ENCODE measurements around the gene SLC7A4.
"Not testable (repeated sequence)": the region's sequence is repeated elsewhere in the genome, so short reads cannot be mapped to it uniquely, and the experiment has no call there.

SLC7A4 gene

DNA sequence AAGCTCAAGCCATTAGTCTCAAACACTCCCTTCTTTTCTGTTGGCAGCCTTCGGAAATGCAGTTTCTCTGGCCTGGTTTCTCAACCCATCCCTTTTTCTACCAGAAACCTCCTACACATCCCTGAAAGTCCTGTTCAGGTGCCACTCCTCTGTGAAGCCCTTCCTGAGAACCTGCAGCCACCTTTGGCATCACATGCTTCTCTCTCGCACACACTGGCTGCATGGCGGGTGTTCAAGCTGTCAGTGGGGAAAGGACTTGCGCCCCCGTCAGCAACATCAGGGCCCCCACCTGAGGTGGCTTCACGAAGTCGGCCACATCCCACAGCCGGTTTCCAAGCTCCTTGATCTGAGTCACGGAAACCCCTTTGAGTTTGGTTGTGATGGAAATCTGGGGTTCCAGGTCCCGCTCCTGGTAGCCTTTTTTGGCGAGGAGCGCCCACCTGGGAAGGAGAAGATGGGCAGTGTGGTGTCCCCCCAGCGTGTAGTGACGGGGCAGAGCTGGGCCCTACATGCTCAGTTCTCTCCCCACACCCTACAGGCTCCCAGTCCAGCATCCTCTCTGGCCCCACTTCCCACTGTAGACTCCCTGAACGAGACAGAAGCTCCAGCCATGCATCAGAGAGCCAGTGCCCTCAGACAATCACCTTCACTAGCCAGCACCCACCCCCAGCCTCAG, 11.6 kb upstream of the SLC7A4 start:
- no peak for ATAC-seq (replicated peaks; ENCODE audit: extremely low read depth, poor library complexity, severe bottlenecking)
- peaks cover 3% of the 10 kb centered on the region for H3K36me3 Mint-ChIP-seq (ENCODE audit: insufficient read depth)
- no peak overlapping the region for H3K4me3 Mint-ChIP-seq
- peaks cover 49% of the 10 kb centered on the region for H3K27me3 Mint-ChIP-seq
- DNase-seq (ENCODE audit: low spot score in 2 of 2), result no peak
- no peaks in the 10 kb centered on the region for H3K9me3 Mint-ChIP-seq
- peaks cover 31% of the 10 kb centered on the region for H3K4me1 Mint-ChIP-seq
- H3K27ac Mint-ChIP-seq (ENCODE audit: low read depth), result peak overlapping the region; percentile 1

DNA sequence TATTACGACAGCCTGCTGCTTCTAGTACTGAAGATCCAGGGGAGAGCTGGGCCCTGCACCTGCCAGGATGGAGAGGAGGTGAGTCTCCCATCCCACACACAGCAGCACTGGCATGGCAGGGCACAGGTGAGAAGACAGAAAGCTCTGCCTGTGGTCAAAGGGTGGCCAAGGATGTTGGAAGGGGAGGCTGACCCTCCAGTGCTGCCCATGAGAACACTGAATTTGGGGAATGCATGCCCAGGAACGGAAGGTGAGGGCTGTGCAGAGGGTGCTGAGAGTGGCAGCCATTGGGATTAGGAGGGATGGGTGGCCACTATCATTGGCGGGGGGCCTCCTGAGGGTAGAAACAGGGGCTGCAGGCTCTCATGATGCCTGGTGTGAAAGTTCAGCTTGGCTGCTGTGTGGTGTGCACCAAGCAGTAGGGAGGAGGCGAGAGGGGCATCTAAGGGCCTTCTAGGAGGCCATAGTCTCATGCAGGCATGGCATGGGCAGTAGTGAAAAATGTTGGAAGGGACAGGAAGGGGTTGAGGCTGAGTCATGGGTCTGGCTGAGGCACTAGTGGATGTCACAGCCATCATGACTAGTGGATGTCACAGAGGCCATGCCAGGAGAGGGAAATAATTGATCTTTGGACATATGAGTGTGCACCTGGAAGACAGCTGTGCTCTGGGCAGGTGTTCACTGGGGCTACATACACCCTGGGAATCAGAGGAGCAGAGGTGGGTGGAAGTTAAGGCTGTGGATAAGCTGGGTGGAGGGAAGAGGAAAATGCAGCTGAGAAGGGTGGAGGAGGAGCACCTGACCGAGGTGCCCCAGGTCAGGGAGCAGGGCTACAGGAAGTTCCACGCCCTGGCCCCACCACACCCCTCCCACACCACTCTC, 10.9 kb upstream of the SLC7A4 start:
- DNase-seq (ENCODE audit: low spot score in 2 of 2), result no peak
- Mint-ChIP-seq H3K27ac (ENCODE audit: low read depth) (peak overlapping the region; percentile 1), H3K9me3 (no peaks in the 10 kb centered on the region), H3K4me1 (peaks cover 31% of the 10 kb centered on the region), H3K4me3 (no peak overlapping the region), H3K27me3 (peaks cover 49% of the 10 kb centered on the region), H3K36me3 (ENCODE audit: insufficient read depth) (peaks cover 3% of the 10 kb centered on the region)
- ATAC-seq (replicated peaks; ENCODE audit: extremely low read depth, poor library complexity, severe bottlenecking), result no peak

DNA sequence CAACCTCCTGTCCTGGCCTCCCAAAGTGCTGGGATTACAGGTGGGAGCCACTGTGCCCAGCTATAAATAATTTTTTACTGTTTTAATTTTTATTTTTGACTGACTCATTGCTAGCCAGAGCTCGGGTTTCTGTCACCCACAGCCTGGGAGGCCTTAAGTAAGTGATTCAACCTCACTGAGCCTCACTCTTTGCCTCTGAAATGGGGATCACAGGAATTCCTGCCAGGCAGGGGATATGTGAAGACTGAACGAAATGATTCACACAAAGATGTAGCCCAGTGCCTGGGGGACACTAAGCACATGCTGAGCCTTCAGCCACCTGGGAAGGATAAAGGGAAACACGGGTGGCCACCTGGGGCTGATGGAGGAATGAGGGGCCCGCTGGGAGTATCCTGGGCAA, 9.6 kb upstream of the SLC7A4 start:
- Mint-ChIP-seq H3K36me3 (ENCODE audit: insufficient read depth) (peaks cover 3% of the 10 kb centered on the region), H3K4me3 (no peak overlapping the region), H3K27me3 (peaks cover 49% of the 10 kb centered on the region), H3K4me1 (peaks cover 31% of the 10 kb centered on the region), H3K27ac (ENCODE audit: low read depth) (no peak overlapping the region), H3K9me3 (no peaks in the 10 kb centered on the region)
- ATAC-seq (replicated peaks; ENCODE audit: extremely low read depth, poor library complexity, severe bottlenecking) (no peak), DNase-seq (ENCODE audit: low spot score in 2 of 2) (no peak)

DNA sequence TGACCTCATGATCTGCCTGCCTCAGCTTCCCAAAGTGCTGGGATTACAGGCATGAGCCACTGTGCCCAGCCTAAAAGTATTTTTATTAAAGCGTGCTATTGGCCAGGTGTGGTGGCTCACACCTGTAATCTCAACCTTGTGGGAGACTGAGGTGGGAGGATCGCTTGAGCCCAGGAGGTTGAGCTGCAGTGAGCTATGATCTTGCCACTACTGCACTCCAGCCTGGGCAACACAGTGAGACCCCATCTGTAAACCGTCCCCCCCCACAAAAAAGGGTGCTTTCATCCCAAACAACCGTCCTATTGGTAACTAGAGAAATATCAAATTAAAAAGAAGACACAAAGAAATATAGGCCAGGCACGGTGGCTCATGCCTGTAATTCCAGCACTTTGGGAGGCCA, 6.8 kb upstream of the SLC7A4 start:
- H3K4me1 Mint-ChIP-seq, result peaks cover 14% of the 10 kb centered on the region
- not testable (repeated sequence) for H3K36me3 Mint-ChIP-seq (ENCODE audit: insufficient read depth); H3K27ac Mint-ChIP-seq (ENCODE audit: low read depth)

DNA sequence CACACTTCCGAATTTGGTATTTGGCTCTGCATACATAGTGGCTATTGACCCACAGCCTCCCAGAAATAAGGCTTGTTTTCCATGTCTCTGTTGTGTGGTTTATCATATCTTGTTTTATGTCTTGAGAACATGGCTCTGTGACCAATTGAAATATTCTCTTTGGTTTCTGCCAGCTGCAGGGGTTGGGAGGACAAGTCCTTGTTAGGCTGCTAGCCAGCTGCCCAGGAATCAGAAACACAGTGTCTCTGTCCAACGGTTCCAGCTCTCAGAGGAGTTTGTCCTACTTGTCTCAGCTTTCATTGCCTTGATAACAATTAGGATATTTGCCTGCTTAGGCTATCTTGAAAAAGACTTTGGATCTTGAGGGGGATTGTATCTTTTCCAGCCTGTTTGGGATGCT, 6.0 kb upstream of the SLC7A4 start:
- Mint-ChIP-seq H3K27ac (ENCODE audit: low read depth) (no peak overlapping the region), H3K4me1 (peaks cover 7% of the 10 kb centered on the region), H3K4me3 (no peak overlapping the region), H3K36me3 (ENCODE audit: insufficient read depth) (no peaks in the 10 kb centered on the region), H3K9me3 (no peaks in the 10 kb centered on the region), H3K27me3 (peaks cover 44% of the 10 kb centered on the region)
- DNase-seq (ENCODE audit: low spot score in 2 of 2), result no peak
- ATAC-seq (replicated peaks; ENCODE audit: extremely low read depth, poor library complexity, severe bottlenecking), result no peak

More for the DNA sequence above, 6.8 kb upstream of the SLC7A4 start:
- peaks cover 44% of the 10 kb centered on the region for H3K27me3 Mint-ChIP-seq
- not testable (repeated sequence) for H3K4me3 Mint-ChIP-seq; ATAC-seq (replicated peaks; ENCODE audit: extremely low read depth, poor library complexity, severe bottlenecking); H3K9me3 Mint-ChIP-seq; DNase-seq (ENCODE audit: low spot score in 2 of 2)

DNA sequence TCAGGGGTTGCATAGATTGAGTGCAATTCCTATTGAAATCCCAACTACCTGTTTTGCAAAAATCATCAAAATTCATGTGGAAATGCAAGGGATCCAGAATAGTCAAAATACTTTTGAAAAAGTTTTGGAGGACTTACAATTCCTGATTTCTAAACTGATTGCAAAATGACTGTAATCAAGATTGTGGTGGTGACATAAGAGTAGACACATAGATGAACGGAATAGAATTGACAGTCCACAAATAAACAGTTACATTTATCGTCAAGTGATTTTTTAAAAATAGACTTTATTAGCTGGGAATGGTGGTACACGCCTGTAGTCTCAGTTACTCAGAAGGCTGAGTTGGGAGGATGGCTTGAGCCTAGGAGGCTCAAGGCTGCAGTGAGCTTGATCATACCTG, 2.6 kb upstream of the SLC7A4 start:
- DNase-seq (ENCODE audit: low spot score in 2 of 2), result no peak
- peaks cover 42% of the 10 kb centered on the region for H3K27me3 Mint-ChIP-seq
- peaks cover 2% of the 10 kb centered on the region for H3K36me3 Mint-ChIP-seq (ENCODE audit: insufficient read depth)
- no peak for ATAC-seq (replicated peaks; ENCODE audit: extremely low read depth, poor library complexity, severe bottlenecking)
- peaks cover 7% of the 10 kb centered on the region for H3K4me1 Mint-ChIP-seq
- H3K9me3 Mint-ChIP-seq, result no peaks in the 10 kb centered on the region
- H3K27ac Mint-ChIP-seq (ENCODE audit: low read depth), result no peak overlapping the region
- no peak overlapping the region for H3K4me3 Mint-ChIP-seq

DNA sequence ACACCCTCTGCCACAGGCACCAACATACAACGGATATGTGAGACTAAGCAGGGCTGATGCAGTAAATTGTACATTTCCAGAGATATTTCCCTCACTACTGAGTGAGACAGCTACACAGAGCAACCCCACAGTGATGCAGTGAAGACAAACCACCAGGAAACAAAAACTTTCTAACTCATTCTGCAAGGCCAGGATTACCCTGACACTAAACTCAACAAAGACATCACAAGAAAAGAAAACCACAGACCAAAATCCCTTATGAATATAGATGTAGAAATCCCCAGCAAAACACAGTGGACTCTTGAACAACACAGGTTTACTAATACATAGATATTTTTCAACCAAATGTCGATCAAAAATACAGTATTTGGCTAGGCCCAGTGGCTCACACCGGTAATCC, 1.5 kb upstream of the SLC7A4 start:
- Mint-ChIP-seq H3K36me3 (ENCODE audit: insufficient read depth) (peaks cover 2% of the 10 kb centered on the region), H3K27ac (ENCODE audit: low read depth) (no peak overlapping the region), H3K27me3 (peaks cover 47% of the 10 kb centered on the region), H3K4me1 (peaks cover 7% of the 10 kb centered on the region), H3K9me3 (no peaks in the 10 kb centered on the region), H3K4me3 (no peak overlapping the region)
- DNase-seq (ENCODE audit: low spot score in 2 of 2), result no peak
- ATAC-seq (replicated peaks; ENCODE audit: extremely low read depth, poor library complexity, severe bottlenecking), result no peak

DNA sequence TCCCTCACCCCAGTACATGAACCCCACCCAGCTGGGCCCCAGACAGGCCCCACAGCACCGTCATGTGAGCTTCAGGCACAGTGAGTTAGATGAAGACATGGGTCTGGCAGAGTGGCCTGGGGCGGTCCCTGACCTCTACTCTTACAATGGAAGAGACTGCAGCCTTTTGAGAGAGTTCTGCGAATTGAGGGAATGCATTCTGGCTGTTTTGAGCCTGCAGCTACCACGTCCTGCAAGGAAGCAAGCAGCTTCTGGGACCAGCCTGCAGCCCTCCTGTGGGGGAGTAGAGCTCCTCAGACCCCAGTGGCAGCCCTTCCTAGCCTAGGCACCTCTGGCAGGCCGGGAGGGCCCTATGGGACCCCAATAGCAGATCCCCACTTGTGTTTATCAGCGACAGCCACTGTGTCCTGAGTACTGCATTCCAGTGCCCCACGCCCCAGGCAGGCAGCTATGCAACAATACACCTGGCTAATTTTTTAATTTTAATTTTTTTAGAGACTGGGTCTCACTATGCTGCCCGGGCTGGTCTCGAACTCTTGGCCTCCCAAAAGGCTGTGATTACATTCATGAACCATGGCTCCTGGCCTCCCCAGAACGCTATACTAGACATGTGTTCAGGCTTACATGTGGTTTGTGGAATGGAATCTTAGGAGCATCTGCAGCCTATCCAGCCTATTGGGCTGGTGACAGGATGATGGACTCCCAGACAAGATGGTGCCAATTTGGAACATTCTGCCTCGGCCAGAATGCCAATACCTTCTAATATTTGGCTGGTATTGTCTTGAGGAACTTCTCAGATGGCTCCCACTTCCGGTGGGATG, 717 bp upstream of the SLC7A4 start:
- peak overlapping the region; percentile 27 for H3K4me3 Mint-ChIP-seq
- ATAC-seq (replicated peaks; ENCODE audit: extremely low read depth, poor library complexity, severe bottlenecking), result no peak

DNA sequence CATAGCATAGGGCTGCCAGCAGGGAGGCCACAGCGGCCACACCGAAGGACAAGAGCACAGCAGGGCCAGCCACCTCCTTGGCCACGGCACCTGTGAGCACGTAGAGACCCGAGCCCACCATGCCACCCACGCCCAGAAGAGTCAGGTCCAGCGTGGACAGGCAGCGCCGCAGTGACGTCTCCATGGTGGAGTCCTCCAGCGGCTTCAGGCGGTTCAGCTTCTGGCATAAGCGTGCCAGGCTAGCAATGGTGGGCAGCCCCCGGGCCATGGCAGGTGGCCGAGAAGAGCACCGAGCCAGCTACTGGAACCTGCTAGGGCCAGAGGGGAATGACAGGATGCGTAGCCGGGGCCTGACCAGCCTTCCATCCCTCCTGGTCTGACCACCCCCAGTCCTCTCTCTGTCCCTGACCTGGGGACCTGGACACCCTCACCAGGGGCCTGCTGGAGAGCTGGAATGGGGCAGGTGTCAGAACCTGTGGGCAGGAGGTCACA, 770 bp downstream of the SLC7A4 start:
- ATAC-seq (replicated peaks; ENCODE audit: extremely low read depth, poor library complexity, severe bottlenecking), result no peak
- no peak for DNase-seq (ENCODE audit: low spot score in 2 of 2)
- peak overlapping the region; percentile 27 for H3K4me3 Mint-ChIP-seq

More for the DNA sequence above, 717 bp upstream of the SLC7A4 start:
- Mint-ChIP-seq H3K4me1 (peaks cover 7% of the 10 kb centered on the region), H3K27me3 (peaks cover 48% of the 10 kb centered on the region), H3K27ac (ENCODE audit: low read depth) (no peak overlapping the region), H3K9me3 (no peaks in the 10 kb centered on the region), H3K36me3 (ENCODE audit: insufficient read depth) (peaks cover 2% of the 10 kb centered on the region)
- DNase-seq (ENCODE audit: low spot score in 2 of 2), result no peak

DNA sequence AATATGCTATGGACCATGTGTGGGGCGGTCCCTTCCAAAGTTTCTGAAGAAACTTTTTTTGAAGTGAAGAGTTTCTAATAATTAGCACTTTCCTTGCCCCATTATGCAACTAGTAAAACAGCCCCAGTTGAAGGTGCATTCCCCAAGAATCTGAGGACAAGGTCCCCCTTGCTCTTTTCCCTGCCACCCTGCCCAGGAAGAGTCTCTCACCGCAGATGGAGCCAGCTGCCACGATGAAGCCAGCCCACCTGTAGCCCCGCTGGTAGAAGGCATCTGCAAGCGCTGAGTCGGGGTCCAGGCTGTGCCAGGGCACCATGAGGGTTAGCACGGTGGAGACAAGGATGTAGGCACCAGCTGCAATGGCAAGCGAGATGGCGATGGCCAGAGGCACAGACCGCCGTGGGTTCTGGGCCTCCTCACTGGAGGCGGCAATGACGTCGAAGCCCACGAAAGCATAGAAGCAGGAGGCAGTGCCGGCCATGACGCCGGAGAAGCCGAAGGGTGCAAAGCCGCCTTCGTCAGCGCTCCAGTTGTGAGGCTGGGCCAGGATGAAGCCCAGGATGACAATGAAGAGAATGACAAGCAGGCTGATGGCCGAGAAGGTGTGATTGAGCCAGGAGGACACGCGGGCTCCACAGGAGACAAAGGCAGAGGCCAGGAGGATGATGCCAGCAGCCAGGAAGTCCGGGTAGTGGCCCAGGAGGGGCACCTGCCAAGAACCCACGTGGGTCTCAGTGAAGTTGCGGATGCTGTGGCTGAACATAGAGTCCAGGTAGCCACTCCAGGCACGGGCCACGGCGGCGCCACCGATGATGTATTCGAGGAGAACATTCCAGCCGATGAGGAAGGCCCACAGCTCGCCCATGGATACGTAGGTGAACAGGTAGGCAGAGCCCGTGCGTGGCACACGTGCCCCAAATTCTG, 1.5 kb downstream of the SLC7A4 start:
- Mint-ChIP-seq H3K4me1 (peaks cover 10% of the 10 kb centered on the region), H3K9me3 (no peaks in the 10 kb centered on the region), H3K4me3 (peak overlapping the region; percentile 27), H3K27ac (ENCODE audit: low read depth) (no peak overlapping the region), H3K36me3 (ENCODE audit: insufficient read depth) (peaks cover 2% of the 10 kb centered on the region), H3K27me3 (peaks cover 48% of the 10 kb centered on the region)
- DNase-seq (ENCODE audit: low spot score in 2 of 2), result no peak
- no peak for ATAC-seq (replicated peaks; ENCODE audit: extremely low read depth, poor library complexity, severe bottlenecking)

More for the DNA sequence above, 770 bp downstream of the SLC7A4 start:
- H3K36me3 Mint-ChIP-seq (ENCODE audit: insufficient read depth), result peaks cover 2% of the 10 kb centered on the region
- H3K27me3 Mint-ChIP-seq, result peaks cover 48% of the 10 kb centered on the region
- H3K4me1 Mint-ChIP-seq, result peaks cover 7% of the 10 kb centered on the region
- H3K27ac Mint-ChIP-seq (ENCODE audit: low read depth), result no peak overlapping the region
- no peaks in the 10 kb centered on the region for H3K9me3 Mint-ChIP-seq

DNA sequence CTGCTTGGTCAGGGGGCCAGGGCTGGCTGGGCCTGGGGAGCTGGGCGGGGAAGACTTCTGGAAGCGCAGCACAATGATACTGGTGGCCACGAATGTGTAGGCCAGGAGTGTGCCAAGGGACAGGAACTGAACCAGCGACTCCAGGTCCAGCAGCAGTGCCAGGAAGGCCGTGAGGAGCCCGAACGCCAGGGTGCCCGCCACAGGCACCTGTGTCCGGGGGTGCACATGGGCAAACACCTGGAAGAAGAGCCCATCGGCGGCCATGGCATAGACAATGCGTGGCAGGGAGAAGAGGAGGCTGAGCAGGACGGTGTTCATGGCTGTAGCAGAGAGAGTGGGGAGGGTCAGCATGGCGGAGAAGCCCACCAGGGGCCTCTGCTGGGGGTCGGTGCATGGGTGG, 2.3 kb downstream of the SLC7A4 start:
- Mint-ChIP-seq H3K9me3 (no peaks in the 10 kb centered on the region), H3K36me3 (ENCODE audit: insufficient read depth) (peaks cover 2% of the 10 kb centered on the region), H3K4me3 (no peak overlapping the region), H3K27me3 (peaks cover 45% of the 10 kb centered on the region), H3K27ac (ENCODE audit: low read depth) (no peak overlapping the region), H3K4me1 (peaks cover 18% of the 10 kb centered on the region)
- DNase-seq (ENCODE audit: low spot score in 2 of 2), result no peak
- no peak for ATAC-seq (replicated peaks; ENCODE audit: extremely low read depth, poor library complexity, severe bottlenecking)

All from central memory CD8-positive, alpha-beta T cell (primary cell).